Measurements from ENCODE around the gene ARMC5. TPM values are rescaled to one million over a fixed set of nuclear protein-coding genes. Genes with fewer than 3 reads are reported as not detected.

Gene ARMC5
- total and polyA plus RNA-seq, 9 of the 15 experiments (the other 6 are each of a cell fraction or from before 2014, with no cell fraction given), result 0.11 to 13.5 (median 2.1) TPM

GRCh38 chr16:31471241-31471874 is 12.1 kb downstream of the ARMC5 start:
- FAIRE-seq (no peak), DNase-seq (ENCODE audit: extremely low read depth in 1 of 4, low spot score in 3 of 4) (no peak), ATAC-seq (no peak)
- Histone ChIP-seq H3K9ac (ENCODE audit: insufficient read depth in 1 of 2, low read depth in 2 of 2, low read length in 2 of 2) (peak overlapping the region; percentile 14 to 52; a peak in 2 of 4 replicates), H3K9me3 (replicated peaks; ENCODE audit: control insufficient read depth, insufficient read depth, low read depth, low read length) (no peaks in the 10 kb centered on the region), H2AFZ (ENCODE audit: low read depth, low read length) (peak overlapping the region; percentile 77; the same call in 1 of the 2 replicates), H3K79me2 (ENCODE audit: control insufficient read depth, insufficient read depth, low read length) (no peaks in the 10 kb centered on the region), H3K4me1 (replicated peaks in 1 of 2; ENCODE audit: control insufficient read depth in 2 of 2, insufficient read depth in 2 of 2, low read length in 2 of 2) (peaks cover 18 to 43% of the 10 kb centered on the region in 2 experiments; a peak in 4 of 5 replicates), H3K4me2 (ENCODE audit: insufficient read depth, low read length) (no peak overlapping the region; the same call in 1 of the 2 replicates), H3K27me3 (ENCODE audit: control insufficient read depth in 2 of 2, insufficient read depth in 2 of 2, low read length in 2 of 2) (no peaks in the 10 kb centered on the region), H3K27ac (ENCODE audit: extremely low read depth, low read depth, low read length) (no peak overlapping the region), H4K20me1 (replicated peaks; ENCODE audit: control insufficient read depth, insufficient read depth, low read length) (no peaks in the 10 kb centered on the region), H3K36me3 (ENCODE audit: control insufficient read depth, insufficient read depth, low read length) (peaks cover 11% of the 10 kb centered on the region; the same call in 1 of the 3 replicates), H3K9me1 (ENCODE audit: control insufficient read depth, insufficient read depth, low read length) (no peaks in the 10 kb centered on the region), H3K4me3 (no peak overlapping the region)
- 69% methylated on average over 14 of the region's 15 CpGs for WGBS (ENCODE audit: insufficient coverage, low coverage, missing lambda C conversion rate)
- TF ChIP-seq IRF2 (CRISPR knock-in tag; IDR thresholded peaks at IDR 0.05), result no peak
- no peak for TF ChIP-seq PTBP1 (IDR thresholded peaks at IDR 0.05; ENCODE audit: low read depth, low read length)
- TF ChIP-seq, protein P1, sequence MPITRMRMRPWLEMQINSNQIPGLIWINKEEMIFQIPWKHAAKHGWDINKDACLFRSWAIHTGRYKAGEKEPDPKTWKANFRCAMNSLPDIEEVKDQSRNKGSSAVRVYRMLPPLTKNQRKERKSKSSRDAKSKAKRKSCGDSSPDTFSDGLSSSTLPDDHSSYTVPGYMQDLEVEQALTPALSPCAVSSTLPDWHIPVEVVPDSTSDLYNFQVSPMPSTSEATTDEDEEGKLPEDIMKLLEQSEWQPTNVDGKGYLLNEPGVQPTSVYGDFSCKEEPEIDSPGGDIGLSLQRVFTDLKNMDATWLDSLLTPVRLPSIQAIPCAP (CRISPR knock-in tag; IDR thresholded peaks at IDR 0.05; ENCODE audit: borderline replicate concordance), result no peak
- no peak for TF ChIP-seq CREM (IDR thresholded peaks at IDR 0.05; ENCODE audit: low read depth)
- no peak for TF ChIP-seq NCOA2 (IDR thresholded peaks at IDR 0.05; ENCODE audit: partially characterized antibody in 2 of 2)
- no peak for TF ChIP-seq JUND (IDR thresholded peaks at IDR 0.05; ENCODE audit: borderline replicate concordance, low read depth, low read length)
- TF ChIP-seq JUND (tag; IDR thresholded peaks at IDR 0.05; ENCODE audit: borderline replicate concordance, low read depth, low read length), result no peak
- no peak for TF ChIP-seq ZNF134 (CRISPR knock-in tag; conservative IDR thresholded peaks at IDR 0.05)
- no peak for TF ChIP-seq HOXB6 (CRISPR knock-in tag; IDR thresholded peaks at IDR 0.05; ENCODE audit: borderline replicate concordance)
- no peak for TF ChIP-seq EP300 (IDR thresholded peaks at IDR 0.05; ENCODE audit: low read length)
- no peak for TF ChIP-seq BRF1 (IDR thresholded peaks at IDR 0.05; ENCODE audit: borderline replicate concordance, extremely low read depth, insufficient read length)
- TF ChIP-seq POU5F1 (IDR thresholded peaks at IDR 0.05; ENCODE audit: borderline replicate concordance, low read depth, low read length, partially characterized antibody), result no peak
- TF ChIP-seq ZNF444 (CRISPR knock-in tag; IDR thresholded peaks at IDR 0.05), result no peak
- TF ChIP-seq MCM2 (IDR thresholded peaks at IDR 0.05; ENCODE audit: low read depth), result no peak
- no peak for TF ChIP-seq MCM3 (IDR thresholded peaks at IDR 0.05)
- intact Hi-C loops (cut with micrococcal nuclease) (loop anchor here (5.0 kb wide), 1 partner anchor 51 kb away; no protein-coding TSS in a partner anchor), in situ Hi-C loops (cut with MboI) (no loop called here)
- BruUV-seq (replicated peaks), result no TSS peak
- ChIA-PET CTCF (ENCODE audit: low intra/inter-chr PET ratio) (no interaction called here), POLR2A (interaction anchor here (3.5 kb wide), 1 partner anchor 11 kb away, joined by 15 read pairs; no protein-coding TSS in a partner anchor)
